ENCODE measurements around the gene KRT13.
"Not testable (repeated sequence)": the region's sequence is repeated elsewhere in the genome, so short reads cannot be mapped to it uniquely, and the experiment has no call there.

The KRT13 gene

DNA sequence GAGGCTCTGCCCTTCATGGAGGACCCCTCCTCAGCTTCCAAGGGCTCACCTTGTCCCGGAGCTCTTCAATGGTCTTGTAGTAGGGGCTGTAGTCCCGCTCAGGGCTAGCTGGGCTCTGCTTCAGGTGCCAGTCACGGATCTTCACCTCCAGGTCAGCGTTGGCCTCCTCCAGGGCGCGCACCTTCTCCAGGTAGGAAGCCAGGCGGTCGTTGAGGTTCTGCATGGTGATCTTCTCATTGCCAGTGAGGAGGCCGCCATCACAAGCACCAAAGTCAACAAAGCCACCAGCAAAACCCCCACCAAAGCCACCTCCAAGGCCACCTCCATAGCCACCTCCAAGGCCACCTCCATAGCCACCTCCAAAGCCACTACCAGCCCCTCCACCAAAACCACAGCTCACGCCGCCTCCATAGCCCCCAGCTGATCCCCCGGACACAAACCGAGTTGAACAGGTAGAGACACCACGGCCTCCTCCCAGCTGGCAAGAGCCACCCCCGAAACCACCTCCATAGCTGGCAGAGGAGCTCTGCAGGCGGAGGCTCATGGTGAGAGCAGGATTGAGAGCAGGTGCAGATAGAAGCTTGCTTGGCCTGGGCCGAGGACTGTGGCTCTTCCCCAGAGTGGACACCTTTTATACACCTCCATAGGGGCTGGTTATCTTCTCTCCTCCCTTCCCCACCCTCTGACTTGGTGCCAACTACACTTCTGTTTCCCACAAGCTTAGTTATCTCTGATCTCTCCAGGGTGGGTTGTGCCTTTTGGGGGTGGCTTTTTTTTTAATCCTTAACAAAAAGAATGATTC, at the start of gene KRT13:
Gene KRT13, minus strand, starts transcription at position 606 of the 802 bp plus-strand sequence. Its CDS starts 62 bp downstream, at position 544.
- no peak for DNase-seq (ENCODE audit: low spot score)

- no peak for DNase-seq (ENCODE audit: low spot score)
These were observed 48.7 kb upstream of the KRT13 start for GRCh38 chr17:41553987-41554680.

- DNase-seq (ENCODE audit: low spot score) = no peak
These were observed 47.8 kb upstream of the KRT13 start for GRCh38 chr17:41553176-41553575.

GRCh38 chr17:41552455-41552854, 47.0 kb upstream of the KRT13 start:
- no peak for DNase-seq (ENCODE audit: low spot score)

DNA sequence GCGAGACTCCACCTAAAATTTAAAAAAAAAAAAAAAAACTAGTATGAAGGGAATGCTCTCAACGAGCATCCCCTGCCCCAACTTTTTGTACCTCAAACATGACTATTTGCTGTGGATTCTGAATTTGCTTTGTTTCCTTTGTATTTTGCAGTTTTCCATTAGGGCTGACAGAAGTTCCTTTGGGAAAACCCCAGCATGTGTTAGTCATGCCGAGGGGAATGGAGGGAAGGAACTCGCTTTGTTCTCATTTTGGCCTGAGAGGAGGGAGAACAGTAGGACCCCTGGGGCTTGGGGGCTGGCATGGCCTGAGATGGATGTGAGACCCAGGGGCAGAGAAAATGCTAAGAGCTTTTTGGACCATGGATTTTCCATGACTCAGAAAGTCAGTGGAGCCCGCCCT, 46.0 kb upstream of the KRT13 start:
- no peak for DNase-seq (ENCODE audit: low spot score)

DNA sequence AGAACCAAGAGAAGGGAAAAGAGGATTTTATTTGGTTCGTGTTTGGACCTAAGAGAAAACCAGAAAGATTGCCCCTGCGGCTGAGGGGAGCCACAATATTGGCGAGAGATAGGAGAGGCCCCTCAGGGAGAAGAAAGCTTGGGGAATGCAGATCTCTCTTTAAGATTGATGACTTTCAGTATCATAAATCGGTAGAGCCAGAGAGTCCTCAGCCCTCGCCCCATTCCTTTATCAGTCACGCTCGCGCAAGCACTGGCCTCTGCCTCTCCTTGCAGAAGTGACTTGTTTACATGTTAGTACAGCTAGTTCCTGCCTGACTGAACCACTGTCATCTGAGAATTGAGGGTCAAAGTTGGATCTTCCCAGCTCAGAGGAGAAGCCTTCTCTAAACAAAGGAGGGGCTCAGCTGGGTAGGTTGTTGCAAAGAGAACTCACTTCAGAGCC, 44.2 kb upstream of the KRT13 start:
- no peak for DNase-seq (ENCODE audit: low spot score)

- peak; percentile 85 for DNase-seq (ENCODE audit: low spot score)
These were observed 43.6 kb upstream of the KRT13 start for GRCh38 chr17:41548844-41549595.

- peak; percentile 32 for DNase-seq (ENCODE audit: low spot score)
These were observed 42.8 kb upstream of the KRT13 start for GRCh38 chr17:41547921-41548843.

DNA sequence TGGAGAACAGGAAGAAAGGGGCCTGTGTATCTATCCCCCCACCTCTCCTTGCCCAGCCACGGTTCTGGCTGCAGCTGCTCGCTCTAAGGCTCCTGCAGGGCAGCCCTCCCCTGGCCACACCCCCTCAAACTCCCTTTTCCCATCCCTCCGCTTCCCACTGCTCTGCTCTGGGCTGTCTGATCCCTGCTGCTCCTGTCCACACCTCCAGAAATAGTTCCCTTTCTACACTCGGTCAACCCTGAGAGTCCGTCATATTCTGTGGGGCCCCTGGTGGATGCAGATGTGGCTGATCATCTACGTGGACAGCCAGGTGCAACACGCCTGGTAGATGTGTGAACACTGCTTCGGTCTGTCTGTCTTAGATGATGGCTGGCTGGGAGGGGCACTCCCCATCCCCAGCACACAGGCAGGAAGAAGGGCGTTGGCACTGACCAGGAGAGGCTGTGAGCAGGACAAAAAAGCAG, 42.0 kb upstream of the KRT13 start:
- no peak for DNase-seq (ENCODE audit: low spot score)

DNA sequence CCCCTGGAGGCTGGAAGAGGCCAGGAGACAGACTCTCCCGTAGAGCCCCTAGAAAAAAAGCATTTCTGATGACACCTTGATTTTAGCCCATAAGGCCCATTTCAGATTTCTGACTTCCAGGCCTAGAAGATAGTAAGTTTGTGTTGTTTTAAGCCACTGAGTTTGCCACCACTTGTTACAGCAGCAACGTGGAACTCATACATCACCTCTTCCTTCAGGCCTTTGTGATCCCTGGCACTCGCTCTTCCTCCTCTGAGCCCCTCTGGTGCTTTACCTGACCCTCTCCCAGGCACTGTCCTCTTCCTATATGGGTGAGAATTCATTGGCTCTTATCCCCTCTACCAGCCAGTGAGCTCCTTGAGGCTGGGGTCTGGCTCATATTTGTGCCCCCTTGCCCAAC, 41.4 kb upstream of the KRT13 start:
- DNase-seq (ENCODE audit: low spot score) = no peak

- DNase-seq (ENCODE audit: low spot score) = no peak
These were observed 40.5 kb upstream of the KRT13 start for GRCh38 chr17:41545829-41546410.

DNA sequence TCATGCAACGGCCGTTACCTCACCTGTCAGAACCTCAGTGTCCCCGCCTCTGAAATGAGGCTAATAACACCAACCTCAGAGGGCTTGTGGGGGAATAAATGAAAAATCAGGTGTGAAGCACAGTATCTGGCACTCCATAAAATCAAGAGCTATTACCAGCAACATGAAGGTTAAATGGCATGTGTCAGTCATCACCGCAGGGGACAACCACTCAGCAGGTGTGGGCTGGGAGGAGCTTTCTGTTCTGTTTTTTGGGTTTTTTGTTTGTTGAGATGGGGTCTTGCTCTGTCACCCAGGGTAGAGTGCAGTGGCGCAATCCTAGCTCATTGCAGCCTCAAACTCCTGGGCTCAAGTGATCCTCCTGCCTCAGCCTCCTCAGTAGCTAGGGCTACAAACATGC, 39.5 kb upstream of the KRT13 start:
- no peak for DNase-seq (ENCODE audit: low spot score)

DNA sequence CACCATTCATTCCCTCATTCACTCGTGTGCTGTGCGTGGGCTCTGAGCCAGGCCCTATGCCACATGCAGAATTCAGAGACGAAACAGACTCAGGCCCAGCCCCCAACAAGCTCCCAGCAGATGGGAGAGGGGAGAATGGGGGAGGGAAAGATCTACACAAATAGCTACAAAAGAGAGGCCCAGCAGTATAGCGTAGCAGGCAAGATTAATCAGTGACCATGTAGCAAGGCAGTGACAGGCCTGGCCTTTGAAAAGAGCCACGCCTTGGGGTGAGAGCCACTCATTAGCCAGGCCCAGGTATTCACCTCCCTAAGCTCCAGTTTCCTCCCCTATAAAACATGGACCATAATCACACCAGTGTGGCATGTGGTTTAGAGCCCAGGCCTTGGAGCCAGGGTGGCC, 39.1 kb upstream of the KRT13 start:
- DNase-seq (ENCODE audit: low spot score) = no peak

DNA sequence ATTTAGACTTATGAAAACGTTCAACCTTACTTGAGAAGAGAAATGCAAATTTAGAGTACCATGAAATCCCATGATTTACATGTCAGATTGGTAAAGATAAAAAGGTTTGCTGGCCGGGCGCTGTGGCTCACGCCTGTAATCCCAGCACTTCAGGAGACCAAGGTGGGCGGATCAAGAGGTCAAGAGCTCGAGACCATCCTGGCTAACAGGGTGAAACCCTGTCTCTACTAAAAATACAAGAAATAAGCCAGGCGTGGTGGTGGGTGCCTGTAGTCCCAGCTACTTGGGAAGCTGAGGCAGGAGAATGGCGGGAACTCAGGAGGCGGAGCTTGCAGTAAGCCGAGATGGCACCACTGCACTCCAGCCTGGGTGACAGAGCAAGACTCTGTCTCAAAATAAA, 37.4 kb upstream of the KRT13 start:
- not testable (repeated sequence) for DNase-seq (ENCODE audit: low spot score)

DNA sequence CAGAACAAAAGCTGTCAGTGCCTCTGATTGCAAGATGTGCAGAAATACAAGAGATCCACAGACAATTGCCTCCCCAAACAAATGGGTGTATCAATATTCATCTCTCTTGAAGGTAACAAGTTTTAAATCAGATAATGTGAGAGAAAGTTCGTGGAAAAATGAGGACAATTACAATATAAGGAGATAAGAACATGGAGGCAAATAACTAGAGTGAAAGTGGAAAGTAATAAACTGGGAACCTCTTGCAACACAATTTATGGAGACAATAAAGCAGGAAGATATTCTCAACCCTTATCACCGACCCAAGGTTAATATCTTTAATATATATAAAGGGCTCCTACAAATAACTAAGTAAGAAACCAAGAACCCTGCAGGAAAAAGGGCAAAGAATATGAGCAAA, 36.9 kb upstream of the KRT13 start:
- no peak for DNase-seq (ENCODE audit: low spot score)

DNA sequence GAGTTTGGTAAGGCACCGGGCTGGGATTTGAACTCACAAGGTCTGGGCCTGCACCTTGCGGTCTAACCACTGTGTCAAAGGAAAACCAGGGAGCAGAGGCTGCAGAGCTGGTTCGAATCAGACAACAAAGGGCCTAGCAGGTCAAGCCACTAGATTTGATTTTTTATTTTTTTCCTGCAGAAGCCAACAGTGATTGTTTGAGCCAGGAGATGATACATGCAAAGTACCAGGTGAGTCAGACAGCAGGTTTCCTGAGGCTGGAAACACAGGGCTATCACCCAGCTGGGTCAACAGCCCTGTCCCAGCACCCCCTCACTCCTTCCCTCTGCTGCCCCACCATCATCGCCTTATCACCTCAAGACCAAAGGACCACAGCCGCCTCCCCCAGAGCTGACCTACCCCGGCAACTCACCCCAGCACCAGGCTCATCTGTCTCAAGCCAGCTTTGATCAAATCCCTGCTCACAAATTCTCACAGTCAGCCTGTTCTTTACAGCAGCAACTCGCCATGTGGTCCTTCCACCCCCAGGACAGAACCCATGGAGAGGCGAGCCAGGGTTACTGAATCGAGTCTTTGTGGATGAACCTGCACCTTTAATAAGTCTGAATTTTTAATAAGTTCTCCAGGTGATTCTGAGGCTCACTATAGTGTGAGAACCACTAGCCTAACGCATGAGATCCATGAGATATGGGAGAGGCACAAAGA, 35.7 kb upstream of the KRT13 start:
- DNase-seq (ENCODE audit: low spot score) = no peak

DNA sequence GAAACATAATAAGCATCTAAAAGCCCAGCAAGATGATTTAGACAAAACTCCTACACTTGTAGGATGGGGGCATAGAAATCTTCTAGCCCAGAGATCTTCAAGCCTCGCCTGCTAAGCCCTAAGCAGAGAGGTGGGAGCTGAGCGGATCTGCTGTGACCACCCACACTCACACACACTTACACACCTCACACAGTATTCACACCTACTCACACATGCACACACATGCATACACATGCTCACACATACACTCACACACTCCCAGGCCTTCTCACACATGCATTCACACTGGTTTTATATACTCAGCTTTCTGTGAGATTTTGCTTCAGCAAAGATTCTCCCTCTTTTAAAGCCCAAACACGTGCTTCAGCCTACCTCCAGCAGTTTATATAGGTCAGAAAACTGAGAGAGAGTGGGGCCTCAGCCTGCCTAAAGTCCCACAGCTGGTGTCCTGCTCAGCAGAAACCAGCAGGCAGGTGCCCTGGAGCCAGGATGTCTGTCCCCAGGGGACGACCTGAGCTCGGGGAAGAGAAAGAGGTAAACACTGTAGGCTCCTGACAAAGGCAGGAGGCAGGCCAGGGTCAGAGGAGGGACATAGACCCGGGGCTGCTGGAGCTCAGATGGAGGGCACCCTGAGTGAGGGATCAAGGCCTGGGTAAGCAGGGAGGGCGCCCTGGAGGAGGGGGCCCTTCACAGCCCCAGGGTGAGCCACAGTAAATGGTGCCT, 34.7 kb upstream of the KRT13 start:
- DNase-seq (ENCODE audit: low spot score) = no peak

DNA sequence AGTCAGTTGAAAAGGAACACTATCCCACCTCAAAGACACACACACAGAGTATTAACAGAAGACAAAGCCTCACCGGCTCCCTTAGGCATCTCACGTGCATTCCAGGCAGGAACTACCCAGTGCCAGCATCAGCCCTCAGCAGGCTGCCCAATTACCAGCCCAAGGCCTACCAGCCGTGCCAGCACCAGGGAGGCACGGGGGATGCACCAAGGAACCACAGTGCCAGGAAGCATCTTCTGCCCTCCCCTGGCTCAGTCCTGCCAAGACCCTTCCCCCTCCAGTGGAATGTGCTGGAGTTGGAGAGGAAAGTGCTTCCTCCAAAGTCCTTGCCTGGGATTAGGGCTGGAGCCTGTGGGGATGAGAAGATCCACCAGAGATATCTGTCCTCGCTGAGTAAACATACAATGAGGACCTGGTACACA, 33.7 kb upstream of the KRT13 start:
- DNase-seq (ENCODE audit: low spot score) = no peak

DNA sequence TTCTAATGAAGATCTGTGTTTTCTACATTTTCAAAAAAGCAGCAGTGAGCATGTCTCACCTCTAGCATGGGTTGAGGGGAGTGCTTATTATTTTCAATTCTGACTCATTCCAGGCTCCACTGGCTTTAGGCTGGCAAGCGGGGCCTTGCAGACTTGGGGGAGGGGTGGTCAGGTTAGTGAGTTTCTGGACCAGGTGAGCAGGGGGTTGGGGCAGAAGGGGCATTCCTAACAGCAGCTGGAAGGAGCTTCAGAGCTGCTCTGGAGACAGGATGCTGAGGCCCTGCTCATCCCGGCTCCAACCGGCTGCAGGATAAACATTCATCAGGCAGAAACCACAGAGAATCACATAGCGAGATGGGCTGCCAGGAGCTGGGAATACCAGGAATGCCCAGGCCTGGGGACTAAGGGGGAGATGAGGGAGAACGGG, 33.2 kb upstream of the KRT13 start:
- DNase-seq (ENCODE audit: low spot score) = no peak

GRCh38 chr17:41537990-41538389, 32.6 kb upstream of the KRT13 start:
- DNase-seq (ENCODE audit: low spot score) = no peak
